Esophagus squamous epithelium (tissue), 5 donors: ENCODE measurements around the gene TCP11L1. TPM values are rescaled to one million over a fixed set of nuclear protein-coding genes. Genes with fewer than 3 reads are reported as not detected.

Source experiments
- DNase-seq: peaks from one replicate; lab custom pipeline; 2025; lab: John Stamatoyannopoulos, UW
- H3K27ac ChIP-seq, 4 donors: fragments of 200-600 bp; sonication (generic); one replicate each; pipeline ENCODE4 v1.5.1; 2016 to 2019; ENCODE audit warnings: mild to moderate bottlenecking in 1 of 4
- H3K27me3 ChIP-seq, 4 donors: fragments of 200-600 bp; sonication (generic); 1 replicate in 3 of 4; 2 replicates in 1 of 4; pipeline versions ENCODE4 v1.5.1 to v1.6.0; 2017 to 2021; ENCODE audit warnings: antibody characterized with exemption in 1 of 4
- H3K36me3 ChIP-seq, 3 donors: fragments of 200-600 bp; sonication (generic); one replicate each; pipeline ENCODE4 v1.5.1; 2016 to 2019
- H3K4me1 ChIP-seq, 3 donors: fragments of 200-600 bp; sonication (generic); one replicate each; pipeline ENCODE4 v1.5.1; 2017 to 2019
- H3K4me3 ChIP-seq, 4 donors: fragments of 200-600 bp; sonication (generic); 1 replicate in 3 of 4; 2 replicates in 1 of 4; pipeline ENCODE4 v1.5.1; 2016 to 2019; ENCODE audit warnings: mild to moderate bottlenecking in 2 of 4, moderate library complexity in 1 of 4
- H3K9me3 ChIP-seq, 3 donors: fragments of 200-600 bp; sonication (generic); one replicate each; pipeline ENCODE4 v1.5.1; 2016 to 2019
- POLR2A ChIP-seq, 4 donors: fragments of 450-650 bp; IDR thresholded peaks; one replicate each; pipeline ENCODE4 v1.6.1; 2017; ENCODE audit warnings: antibody characterized with exemption in 4 of 4, mild to moderate bottlenecking in 4 of 4, moderate library complexity in 3 of 4
- WGBS, 2 donors: methylation state at CpG; one replicate each; pipeline ENCODE4 v1.1.5; 2018; 5-methylcytosine and 5-hydroxymethylcytosine counted together
- intact Hi-C: fragments of 100-400 bp; cut with DNase I; formaldehyde crosslinking; loops from one replicate; pipeline ENCODE4 v1.15.0; 2022
- total RNA-seq, 4 donors: library from RNA; depleted of rRNA; stranded (reverse); fragments of >200 nt; gene quantifications; one replicate each; pipeline ENCODE4 v1.1.0, GENCODE V29; 2016
- TF ChIP-seq, protein P1 (sequence below), 6 experiments: fragments of 450-650 bp in 4 of 6; fragments of 200-600 bp in 2 of 6; sonication (generic) in 2 of 6; IDR thresholded peaks; one replicate each; pipeline ENCODE4 v1.5.1; 2016 to 2019; ENCODE audit warnings: antibody characterized with exemption in 6 of 6, mild to moderate bottlenecking in 4 of 6, moderate library complexity in 4 of 6
- donor health status: DM: yes; HTN: yes; CAD: no.

The TCP11L1 gene
- total RNA-seq, 4 donors from 2014 or later: 15.0 to 31.8 (median 17.7) TPM

DNA sequence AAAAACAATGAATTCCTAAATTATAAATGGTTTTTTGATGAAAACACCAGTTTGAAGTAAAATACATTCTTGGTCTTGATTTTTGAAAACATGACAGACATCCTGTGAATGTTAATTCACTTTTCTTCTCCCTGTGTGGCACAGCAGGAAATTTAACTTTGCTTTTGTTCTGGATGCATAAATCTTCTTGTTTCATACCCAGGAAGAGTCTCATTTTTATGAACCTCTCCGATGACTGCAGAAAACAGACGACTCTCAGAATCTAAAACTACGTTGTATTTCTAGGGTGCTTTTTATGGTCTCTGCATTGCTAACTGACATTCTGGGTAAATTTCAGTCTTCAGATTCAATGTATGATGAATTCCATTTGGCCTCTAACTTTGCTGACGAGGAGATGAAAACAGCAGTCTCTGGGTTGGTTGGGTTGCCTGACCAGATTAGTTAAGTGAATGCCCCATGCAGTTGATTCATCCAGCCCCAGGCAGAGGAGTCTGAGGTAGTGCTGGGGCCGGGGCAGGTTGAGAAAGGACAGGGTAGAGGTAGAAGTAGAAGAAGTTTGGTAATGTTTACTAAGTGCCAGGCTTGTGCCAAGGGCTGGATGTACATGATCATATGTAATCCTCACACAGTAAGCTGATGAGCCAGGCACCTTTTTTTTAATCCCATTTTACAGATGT is 20.1 kb downstream of the TCP11L1 start:
- no peaks in the 10 kb centered on the region for H3K9me3 ChIP-seq
- H3K4me1 ChIP-seq: peaks cover 8 to 83% (median 39%) of the 10 kb centered on the region in 3 donors
- intact Hi-C loops: no loop called here
- H3K36me3 ChIP-seq: peaks cover 0 to 79% (median 10%) of the 10 kb centered on the region in 3 donors
- 52 to 62% methylated on average over 5 of the region's 5 CpGs for WGBS, 2 donors
- no peak overlapping the region for H3K4me3 ChIP-seq
- TF ChIP-seq, protein P1, sequence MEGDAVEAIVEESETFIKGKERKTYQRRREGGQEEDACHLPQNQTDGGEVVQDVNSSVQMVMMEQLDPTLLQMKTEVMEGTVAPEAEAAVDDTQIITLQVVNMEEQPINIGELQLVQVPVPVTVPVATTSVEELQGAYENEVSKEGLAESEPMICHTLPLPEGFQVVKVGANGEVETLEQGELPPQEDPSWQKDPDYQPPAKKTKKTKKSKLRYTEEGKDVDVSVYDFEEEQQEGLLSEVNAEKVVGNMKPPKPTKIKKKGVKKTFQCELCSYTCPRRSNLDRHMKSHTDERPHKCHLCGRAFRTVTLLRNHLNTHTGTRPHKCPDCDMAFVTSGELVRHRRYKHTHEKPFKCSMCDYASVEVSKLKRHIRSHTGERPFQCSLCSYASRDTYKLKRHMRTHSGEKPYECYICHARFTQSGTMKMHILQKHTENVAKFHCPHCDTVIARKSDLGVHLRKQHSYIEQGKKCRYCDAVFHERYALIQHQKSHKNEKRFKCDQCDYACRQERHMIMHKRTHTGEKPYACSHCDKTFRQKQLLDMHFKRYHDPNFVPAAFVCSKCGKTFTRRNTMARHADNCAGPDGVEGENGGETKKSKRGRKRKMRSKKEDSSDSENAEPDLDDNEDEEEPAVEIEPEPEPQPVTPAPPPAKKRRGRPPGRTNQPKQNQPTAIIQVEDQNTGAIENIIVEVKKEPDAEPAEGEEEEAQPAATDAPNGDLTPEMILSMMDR (IDR thresholded peaks at IDR 0.05): no peak
- TF ChIP-seq POLR2A (IDR thresholded peaks at IDR 0.05): no peak
- no peaks in the 10 kb centered on the region for H3K27me3 ChIP-seq
- peak overlapping the region; percentile 25 to 85 (median 55) for H3K27ac ChIP-seq
- no peak for DNase-seq

DNA sequence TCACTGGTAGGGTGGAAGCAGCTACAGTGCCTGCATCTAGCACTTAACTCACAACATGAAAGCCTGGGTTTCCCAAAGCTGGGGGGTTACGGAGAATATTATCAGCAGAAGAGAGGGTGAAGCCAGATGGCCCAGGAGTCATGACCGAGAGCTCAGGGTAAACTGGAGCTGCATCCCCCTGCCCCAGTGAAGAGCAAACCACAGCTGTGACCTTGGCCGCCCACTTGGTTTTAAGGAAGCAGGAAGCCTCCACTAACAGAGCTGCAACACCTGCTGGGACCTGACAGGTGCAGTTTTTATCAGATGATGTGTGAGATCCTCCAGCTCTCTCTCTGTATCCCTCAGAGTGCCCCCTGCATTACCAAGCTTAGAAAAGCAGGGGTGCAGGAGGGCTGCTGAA is 20.9 kb downstream of the TCP11L1 start:
- Histone ChIP-seq H3K36me3 (peaks cover 0 to 71% (median 10%) of the 10 kb centered on the region in 3 donors), H3K27me3 (no peaks in the 10 kb centered on the region), H3K4me1 (peaks cover 14 to 89% (median 47%) of the 10 kb centered on the region in 3 donors), H3K27ac (peak overlapping the region; percentile 64 to 85 (median 67)), H3K4me3 (no peak overlapping the region), H3K9me3 (no peaks in the 10 kb centered on the region)
- TF ChIP-seq, protein P1 (IDR thresholded peaks at IDR 0.05): no peak
- no peak for TF ChIP-seq POLR2A (IDR thresholded peaks at IDR 0.05)
- DNase-seq: no peak
- intact Hi-C loops: no loop called here
- WGBS, 2 donors: 89 to 96% methylated on average over 2 to 3 of the region's 3 CpGs

DNA sequence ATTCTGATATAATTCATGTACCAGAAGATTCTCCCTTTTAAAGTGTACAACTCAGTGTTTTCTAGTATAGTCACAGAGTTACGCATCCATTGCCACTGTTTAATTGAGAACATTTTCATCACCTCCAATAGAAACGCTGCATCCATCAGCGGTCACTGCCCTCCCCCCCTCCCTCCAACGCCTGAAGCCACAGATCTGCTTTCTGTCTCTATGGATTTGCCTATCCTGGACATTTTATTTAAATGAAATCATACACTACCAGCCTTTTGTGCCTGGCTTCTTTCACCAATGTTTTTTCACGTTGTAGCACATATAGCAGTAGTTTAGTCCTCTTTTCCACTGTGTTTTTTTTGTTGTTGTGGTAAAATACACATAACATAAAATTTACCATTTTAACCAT is 22.8 kb downstream of the TCP11L1 start:
- Histone ChIP-seq H3K4me1 (peaks cover 14 to 86% (median 50%) of the 10 kb centered on the region in 3 donors), H3K27ac (peak overlapping the region in 3 of 4 donors; percentile 64 to 85 (median 70)), H3K36me3 (peaks cover 0 to 73% (median 14%) of the 10 kb centered on the region in 3 donors), H3K9me3 (no peaks in the 10 kb centered on the region), H3K27me3 (no peaks in the 10 kb centered on the region), H3K4me3 (no peak overlapping the region)
- DNase-seq: no peak
- TF ChIP-seq, protein P1 (IDR thresholded peaks at IDR 0.05): no peak
- TF ChIP-seq POLR2A (IDR thresholded peaks at IDR 0.05): no peak
- intact Hi-C loops: no loop called here
- WGBS, 2 donors: 58 to 62% methylated on average over 5 of the region's 5 CpGs

DNA sequence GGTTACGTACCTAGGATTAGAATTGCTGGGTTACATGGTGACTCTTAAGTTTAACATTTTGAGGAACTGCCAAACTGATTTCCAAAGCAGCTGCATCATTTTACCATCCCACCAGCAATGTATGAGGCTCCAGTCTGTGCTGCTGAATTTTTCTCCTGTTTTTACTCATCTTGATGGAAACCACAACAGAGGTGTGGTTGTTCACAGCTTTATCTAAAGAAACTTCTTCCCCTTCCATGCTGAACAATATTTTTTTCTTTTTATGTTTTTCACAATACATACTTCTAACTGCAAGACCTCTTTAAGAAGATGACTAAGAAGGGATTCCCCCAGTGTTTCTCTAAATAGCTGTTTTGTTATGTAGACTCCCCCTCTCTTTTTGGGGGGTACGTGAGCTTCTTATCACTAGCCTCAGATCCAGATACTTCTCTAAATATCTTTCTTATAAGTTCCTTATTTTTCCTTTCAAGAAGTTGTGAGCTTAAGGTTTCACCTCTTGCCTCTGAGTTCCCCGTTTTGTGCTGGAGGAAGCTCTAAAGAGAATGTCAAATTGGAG is 24.0 kb downstream of the TCP11L1 start:
- H3K27ac ChIP-seq: peak overlapping the region; percentile 71 to 85 (median 77)
- DNase-seq: no peak
- no peak overlapping the region for H3K4me3 ChIP-seq
- H3K36me3 ChIP-seq: peaks cover 1 to 74% (median 16%) of the 10 kb centered on the region in 3 donors
- no peaks in the 10 kb centered on the region for H3K9me3 ChIP-seq
- H3K27me3 ChIP-seq: no peaks in the 10 kb centered on the region
- intact Hi-C loops: no loop called here
- 20 to 38% methylated on average over 3 of the region's 3 CpGs for WGBS, 2 donors
- peaks cover 14 to 83% (median 50%) of the 10 kb centered on the region in 3 donors for H3K4me1 ChIP-seq
- TF ChIP-seq, protein P1 (IDR thresholded peaks at IDR 0.05): no peak
- no peak for TF ChIP-seq POLR2A (IDR thresholded peaks at IDR 0.05)
